Activated T-helper 17 cell treated with anti-CD3 and anti-CD28 coated beads, Interleukin-2, amount 50 U/mL, for 72 hours (primary cell): Measurements from ENCODE around the gene SCN8A. TPM values are rescaled to one million over a fixed set of nuclear protein-coding genes. Genes with fewer than 3 reads are reported as not detected.

Experiments
- ATAC-seq: fragments of 150-1000 bp; cut with Tn5 transposase; replicated peaks from 2 replicates; pipeline ENCODE4 v1.10.0; 2021; ENCODE audit warnings: mild to moderate bottlenecking, moderate library complexity
- H3K27ac Mint-ChIP-seq: one replicate; pipeline ENCODE4 v1.8.0; 2022; ENCODE audit warnings: mixed read lengths
- H3K27me3 Mint-ChIP-seq: one replicate; pipeline ENCODE4 v1.8.0; 2022; ENCODE audit warnings: mixed read lengths
- H3K36me3 Mint-ChIP-seq: one replicate; pipeline ENCODE4 v1.8.0; 2022; ENCODE audit warnings: low read depth, mild to moderate bottlenecking, mixed read lengths
- H3K4me1 Mint-ChIP-seq: one replicate; pipeline ENCODE4 v1.8.0; 2022; ENCODE audit warnings: mixed read lengths
- H3K4me3 Mint-ChIP-seq: one replicate; pipeline ENCODE4 v1.8.0; 2022; ENCODE audit warnings: mild to moderate bottlenecking, mixed read lengths
- H3K9me3 Mint-ChIP-seq: one replicate; pipeline ENCODE4 v1.8.0; 2022; ENCODE audit warnings: mixed read lengths
- total RNA-seq, 2 donors: library from RNA; stranded (reverse); gene quantifications; one replicate each; pipeline ENCODE4 v1.2.3, GENCODE V29; 2022

The SCN8A gene
- total RNA-seq, 2 donors from 2014 or later = 0.73 to 1.2 TPM

GRCh38 chr12:51847643-51848325, 256.8 kb downstream of the SCN8A start:
- H3K4me3 Mint-ChIP-seq = peak overlapping the region; percentile 33
- H3K27me3 Mint-ChIP-seq = peaks cover 22% of the 10 kb centered on the region
- H3K27ac Mint-ChIP-seq = no peak overlapping the region
- ATAC-seq = peak; percentile 9
- no peaks in the 10 kb centered on the region for H3K9me3 Mint-ChIP-seq
- peaks cover 8% of the 10 kb centered on the region for H3K4me1 Mint-ChIP-seq
- no peaks in the 10 kb centered on the region for H3K36me3 Mint-ChIP-seq

DNA sequence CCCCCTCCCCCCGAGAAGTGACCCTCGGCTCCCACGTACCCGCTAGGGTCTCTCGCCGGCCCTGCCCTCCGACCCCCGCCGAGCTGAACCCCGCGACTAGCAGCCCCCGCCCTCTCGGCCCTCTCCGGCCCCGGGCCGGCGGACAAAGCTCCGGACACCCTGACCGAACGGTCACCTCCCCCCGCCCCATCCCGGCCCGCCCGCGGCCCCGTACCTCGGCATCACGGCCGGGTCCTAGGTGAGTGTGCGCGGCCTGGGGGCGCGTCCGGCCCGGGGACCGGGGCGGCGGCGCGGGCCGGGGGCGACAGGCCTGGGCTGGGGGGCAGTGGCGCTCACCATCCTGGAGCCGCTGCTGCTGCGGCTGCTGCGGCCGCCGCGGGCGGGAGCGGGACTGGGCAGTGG, 257.3 kb downstream of the SCN8A start, which contains the start of gene FIGNL2:
FIGNL2 (minus strand) TSS at position 393 of the 402 bp plus-strand sequence. CDS start 26,305 bp downstream, outside the sequence.
- Mint-ChIP-seq H3K9me3 (no peaks in the 10 kb centered on the region), H3K4me3 (peak within 1 kb of the TSS; percentile 33), H3K36me3 (no peaks in the 10 kb centered on the region), H3K27ac (no peak within 1 kb of the TSS), H3K4me1 (peaks cover 8% of the 10 kb centered on the region), H3K27me3 (peaks cover 26% of the 10 kb centered on the region)
- no peak for ATAC-seq

GRCh38 chr12:51848841-51849735, 258.1 kb downstream of the SCN8A start:
- Mint-ChIP-seq H3K4me3 (no peak overlapping the region), H3K36me3 (no peaks in the 10 kb centered on the region), H3K4me1 (peaks cover 8% of the 10 kb centered on the region), H3K9me3 (no peaks in the 10 kb centered on the region), H3K27ac (no peak overlapping the region), H3K27me3 (peaks cover 22% of the 10 kb centered on the region)
- ATAC-seq = no peak

DNA sequence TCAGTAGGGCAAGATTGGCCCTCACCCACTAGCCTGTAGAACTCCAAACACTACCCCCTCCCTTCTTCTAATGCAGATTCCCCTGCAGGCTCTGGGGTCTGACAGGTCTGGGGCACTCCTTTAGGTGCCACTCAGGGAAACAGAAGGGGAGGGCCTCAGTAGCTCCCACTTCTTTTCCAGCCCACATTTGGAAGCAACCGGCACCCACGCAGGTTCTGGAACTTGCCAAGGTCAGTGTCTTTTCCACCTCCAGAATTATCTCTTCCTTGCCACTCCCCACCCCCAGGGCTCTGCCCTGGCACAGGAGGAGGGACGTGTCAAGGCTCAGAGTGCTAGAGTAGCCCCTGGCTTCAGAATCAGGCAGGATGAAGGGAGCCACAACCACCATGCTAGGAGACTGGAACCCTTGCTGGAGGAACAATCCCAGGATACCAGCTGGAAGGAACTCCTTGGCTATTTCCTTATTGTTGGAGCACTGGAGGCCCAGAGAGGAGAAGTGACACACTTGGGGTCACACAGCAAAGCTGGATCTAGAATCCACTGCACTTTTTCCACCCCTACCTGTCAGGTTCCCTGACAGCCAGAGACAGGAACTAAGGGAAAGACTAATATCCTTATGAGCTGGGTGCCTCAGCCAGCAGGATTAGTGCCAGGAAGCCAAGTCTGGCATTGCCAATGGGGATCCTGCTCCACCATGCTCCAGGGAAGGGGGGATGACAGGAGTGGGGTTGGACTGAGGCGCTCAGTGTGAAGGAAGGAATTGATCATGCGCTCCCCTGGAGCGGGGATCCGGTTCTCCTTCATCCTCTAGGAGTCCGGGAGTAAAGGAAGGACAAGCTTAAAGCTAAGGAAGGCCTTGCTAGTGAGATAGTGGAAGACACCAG, 259.3 kb downstream of the SCN8A start:
- no peaks in the 10 kb centered on the region for H3K36me3 Mint-ChIP-seq
- H3K4me3 Mint-ChIP-seq = no peak overlapping the region
- peaks cover 8% of the 10 kb centered on the region for H3K4me1 Mint-ChIP-seq
- ATAC-seq = no peak
- H3K27me3 Mint-ChIP-seq = peaks cover 17% of the 10 kb centered on the region
- H3K27ac Mint-ChIP-seq = no peak overlapping the region
- H3K9me3 Mint-ChIP-seq = no peaks in the 10 kb centered on the region

GRCh38 chr12:51850965-51851299, 259.9 kb downstream of the SCN8A start:
- Mint-ChIP-seq H3K27ac (peak overlapping the region; percentile 14), H3K27me3 (peaks cover 12% of the 10 kb centered on the region), H3K4me3 (no peak overlapping the region), H3K36me3 (no peaks in the 10 kb centered on the region), H3K4me1 (peaks cover 7% of the 10 kb centered on the region), H3K9me3 (no peaks in the 10 kb centered on the region)
- no peak for ATAC-seq

- ATAC-seq = no peak
- no peaks in the 10 kb centered on the region for H3K9me3 Mint-ChIP-seq
- no peaks in the 10 kb centered on the region for H3K36me3 Mint-ChIP-seq
- peaks cover 12% of the 10 kb centered on the region for H3K27me3 Mint-ChIP-seq
- H3K4me1 Mint-ChIP-seq = peaks cover 3% of the 10 kb centered on the region
- H3K27ac Mint-ChIP-seq = peak overlapping the region; percentile 14
- H3K4me3 Mint-ChIP-seq = no peak overlapping the region
Observed at GRCh38 chr12:51851413-51852124, 260.5 kb downstream of the SCN8A start.

DNA sequence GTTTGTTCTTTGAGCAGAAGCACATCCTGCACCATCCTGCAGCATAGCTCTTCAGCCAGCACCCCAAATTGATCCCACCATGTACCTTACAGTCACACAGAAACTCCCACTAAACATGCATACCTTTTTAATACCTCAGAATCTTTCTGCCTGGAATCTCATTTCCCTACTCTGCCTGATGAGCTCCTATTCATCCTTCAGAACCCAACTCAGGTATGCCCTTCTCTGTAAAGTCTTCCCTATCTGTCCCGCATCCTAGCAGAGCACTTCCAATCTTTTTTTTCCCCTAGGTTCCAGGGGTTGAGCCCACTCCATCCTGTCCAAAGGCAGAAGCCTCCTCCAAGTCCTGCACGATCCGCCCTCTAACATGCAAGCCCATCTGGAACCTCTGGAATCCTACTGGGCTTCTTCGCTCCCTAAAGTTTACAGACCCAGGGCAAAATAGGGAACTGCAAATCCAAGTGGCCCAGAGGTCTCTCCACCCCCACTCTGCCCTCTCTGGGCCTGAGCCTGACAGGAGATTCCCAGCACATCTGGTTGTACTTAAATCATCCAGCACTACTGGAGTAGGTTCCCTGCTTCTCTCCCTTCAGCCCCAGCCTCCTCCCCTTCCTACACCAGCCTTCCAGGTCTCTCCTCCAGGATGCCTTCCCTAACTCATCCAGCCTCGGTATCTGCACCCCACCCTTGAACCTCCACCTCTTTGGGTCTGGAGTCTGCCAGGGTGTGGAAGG, 261.5 kb downstream of the SCN8A start:
- peaks cover 13% of the 10 kb centered on the region for H3K27me3 Mint-ChIP-seq
- no peaks in the 10 kb centered on the region for H3K36me3 Mint-ChIP-seq
- H3K9me3 Mint-ChIP-seq = no peaks in the 10 kb centered on the region
- H3K4me3 Mint-ChIP-seq = no peak overlapping the region
- peaks cover 3% of the 10 kb centered on the region for H3K4me1 Mint-ChIP-seq
- H3K27ac Mint-ChIP-seq = no peak overlapping the region
- no peak for ATAC-seq

- Mint-ChIP-seq H3K27ac (no peak overlapping the region), H3K9me3 (no peaks in the 10 kb centered on the region), H3K4me1 (peaks cover 3% of the 10 kb centered on the region), H3K36me3 (no peaks in the 10 kb centered on the region), H3K27me3 (peaks cover 13% of the 10 kb centered on the region), H3K4me3 (no peak overlapping the region)
- ATAC-seq = no peak
Observed at GRCh38 chr12:51855586-51856428, 264.8 kb downstream of the SCN8A start.

DNA sequence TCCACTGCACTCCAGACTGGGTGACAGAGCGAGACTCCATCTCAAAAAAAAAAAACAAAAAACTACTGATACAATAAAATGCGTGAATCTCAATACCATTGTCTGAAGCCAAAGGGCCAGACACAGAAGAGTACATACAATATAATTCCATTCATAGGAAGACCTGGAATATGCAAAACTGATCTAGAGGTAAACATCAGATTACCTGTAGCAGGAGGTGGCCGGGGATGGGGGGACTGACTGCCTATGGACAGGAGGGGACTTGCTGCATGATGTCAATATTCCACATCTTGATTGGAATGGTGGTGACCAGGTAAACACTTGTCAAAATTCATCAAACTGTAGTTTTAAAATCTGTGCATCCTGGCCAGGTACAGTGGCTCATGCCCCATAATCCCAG, 270.0 kb downstream of the SCN8A start:
- H3K36me3 Mint-ChIP-seq = no peaks in the 10 kb centered on the region

More for the DNA sequence above, 270.0 kb downstream of the SCN8A start:
- H3K27ac Mint-ChIP-seq = no peak overlapping the region
- H3K4me1 Mint-ChIP-seq = no peaks in the 10 kb centered on the region
- H3K4me3 Mint-ChIP-seq = no peak overlapping the region
- H3K27me3 Mint-ChIP-seq = peaks cover 25% of the 10 kb centered on the region
- ATAC-seq = no peak
- no peaks in the 10 kb centered on the region for H3K9me3 Mint-ChIP-seq

Other genes starting within 250 kb of the SCN8A start
- gene CELA1, start 244.6 kb upstream of the SCN8A start, total RNA-seq = not detected
- gene GALNT6, start 199.8 kb upstream of the SCN8A start, total RNA-seq = 1 to 10 TPM; 6.2 to 7.2 TPM
- 1 to 10 TPM; 2.2 to 8.0 TPM for gene SLC4A8, start 166.4 kb upstream of the SCN8A start, total RNA-seq